Eye (tissue), 1 donor: ENCODE measurements around the gene FOLH1.
"Not testable (repeated sequence)": the region's sequence is repeated elsewhere in the genome, so short reads cannot be mapped to it uniquely, and the experiment has no call there.

ENCODE experiments used
- DNase-seq: peaks from one replicate; pipeline ENCODE4 v3.0.0-alpha.2; 2015

The FOLH1 gene

GRCh38 chr11:49208006-49208721 lies at the start of gene FOLH1:
FOLH1 (minus strand) TSS chr11:49208602; CDS start chr11:49208409, 193 bp downstream.
- DNase-seq = peak; percentile 82

GRCh38 chr11:49255148-49255547 lies 46.7 kb upstream of the FOLH1 start:
- DNase-seq = not testable (repeated sequence)

GRCh38 chr11:49251212-49251611 lies 42.8 kb upstream of the FOLH1 start:
- DNase-seq = not testable (repeated sequence)

- DNase-seq = not testable (repeated sequence)
Measured at GRCh38 chr11:49250398-49251115, 42.2 kb upstream of the FOLH1 start.

GRCh38 chr11:49249363-49249762 lies 41.0 kb upstream of the FOLH1 start:
- DNase-seq = not testable (repeated sequence)

- not testable (repeated sequence) for DNase-seq
Measured at GRCh38 chr11:49233685-49234084, 25.3 kb upstream of the FOLH1 start.

GRCh38 chr11:49233019-49233418 lies 24.6 kb upstream of the FOLH1 start:
- not testable (repeated sequence) for DNase-seq

- DNase-seq = not testable (repeated sequence)
Measured at GRCh38 chr11:49231725-49232124, 23.3 kb upstream of the FOLH1 start.

- DNase-seq = peak; percentile 60
Measured at GRCh38 chr11:49230534-49230933, 22.1 kb upstream of the FOLH1 start.

GRCh38 chr11:49230001-49230400 lies 21.6 kb upstream of the FOLH1 start:
- not testable (repeated sequence) for DNase-seq

- peak; percentile 28 for DNase-seq
Measured at GRCh38 chr11:49229136-49229535, 20.7 kb upstream of the FOLH1 start.

GRCh38 chr11:49225255-49225785 lies 16.9 kb upstream of the FOLH1 start:
- DNase-seq = not testable (repeated sequence)

- DNase-seq = no peak
Measured at GRCh38 chr11:49221112-49221511, 12.7 kb upstream of the FOLH1 start.

GRCh38 chr11:49213026-49213560 lies 4.7 kb upstream of the FOLH1 start:
- DNase-seq = no peak

- not testable (repeated sequence) for DNase-seq
Measured at GRCh38 chr11:49206999-49207398, 1.4 kb downstream of the FOLH1 start.

GRCh38 chr11:49202287-49202976 lies 6.0 kb downstream of the FOLH1 start:
- DNase-seq = no peak

GRCh38 chr11:49196775-49197174 lies 11.6 kb downstream of the FOLH1 start:
- not testable (repeated sequence) for DNase-seq

GRCh38 chr11:49196002-49196401 lies 12.4 kb downstream of the FOLH1 start:
- DNase-seq = not testable (repeated sequence)

GRCh38 chr11:49190287-49190686 lies 18.1 kb downstream of the FOLH1 start:
- peak; percentile 37 for DNase-seq

GRCh38 chr11:49186225-49186624 lies 22.2 kb downstream of the FOLH1 start:
- not testable (repeated sequence) for DNase-seq

- DNase-seq = not testable (repeated sequence)
Measured at GRCh38 chr11:49185597-49185996, 22.8 kb downstream of the FOLH1 start.

- DNase-seq = not testable (repeated sequence)
Measured at GRCh38 chr11:49184756-49185155, 23.6 kb downstream of the FOLH1 start.

- not testable (repeated sequence) for DNase-seq
Measured at GRCh38 chr11:49177936-49178335, 30.5 kb downstream of the FOLH1 start.
